ELF-1 (cell line): ENCODE measurements around the gene PYGL.
"Not testable (repeated sequence)": the region's sequence is repeated elsewhere in the genome, so short reads cannot be mapped to it uniquely, and the experiment has no call there.

Source experiments
- DNase-seq: peaks from one replicate; pipeline ENCODE4 v3.0.0-alpha.2; 2016; ENCODE audit warnings: low read depth, low spot score

PYGL gene

GRCh38 chr14:50943943-50944646 is at the start of gene PYGL:
TSS of gene PYGL (minus strand) at chr14:50944483. CDS start at chr14:50944403, 80 bp downstream.
- peak; percentile 87 for DNase-seq

- peak; percentile 49 for DNase-seq
Measured at GRCh38 chr14:50985859-50986331, 41.6 kb upstream of the PYGL start.

GRCh38 chr14:50985124-50985858 is 41.0 kb upstream of the PYGL start:
- DNase-seq: no peak

DNA sequence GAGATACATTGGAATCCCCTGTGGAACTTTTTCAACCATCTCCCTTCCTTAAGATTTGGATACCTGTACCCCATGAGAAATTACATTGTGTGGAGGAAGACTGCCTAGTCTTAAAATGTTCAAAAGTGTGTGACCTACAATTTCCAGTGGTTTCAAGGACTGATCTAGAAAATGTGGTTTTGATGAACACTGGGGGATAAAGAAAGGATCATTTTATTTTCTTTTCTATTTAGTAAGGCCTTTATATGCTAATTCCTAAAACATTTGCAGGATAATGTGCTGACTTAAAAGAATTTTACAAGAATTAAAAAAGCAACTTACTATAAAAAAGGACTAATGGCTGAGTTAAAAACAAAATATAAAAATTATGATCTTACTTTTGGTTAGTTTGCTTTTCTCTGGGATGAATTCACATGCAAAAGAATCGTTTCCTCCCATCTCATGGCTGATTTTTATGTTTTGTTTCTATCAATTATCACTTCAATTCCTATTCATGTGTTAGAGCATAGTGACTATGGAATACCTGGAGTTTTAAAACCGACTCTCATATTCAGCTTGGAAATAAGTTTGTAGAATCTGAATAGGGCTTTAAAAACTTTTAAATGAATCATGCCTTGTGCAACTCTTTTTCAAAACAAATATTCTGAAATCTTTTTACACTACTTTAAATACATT is 39.9 kb upstream of the PYGL start:
- DNase-seq: no peak

DNA sequence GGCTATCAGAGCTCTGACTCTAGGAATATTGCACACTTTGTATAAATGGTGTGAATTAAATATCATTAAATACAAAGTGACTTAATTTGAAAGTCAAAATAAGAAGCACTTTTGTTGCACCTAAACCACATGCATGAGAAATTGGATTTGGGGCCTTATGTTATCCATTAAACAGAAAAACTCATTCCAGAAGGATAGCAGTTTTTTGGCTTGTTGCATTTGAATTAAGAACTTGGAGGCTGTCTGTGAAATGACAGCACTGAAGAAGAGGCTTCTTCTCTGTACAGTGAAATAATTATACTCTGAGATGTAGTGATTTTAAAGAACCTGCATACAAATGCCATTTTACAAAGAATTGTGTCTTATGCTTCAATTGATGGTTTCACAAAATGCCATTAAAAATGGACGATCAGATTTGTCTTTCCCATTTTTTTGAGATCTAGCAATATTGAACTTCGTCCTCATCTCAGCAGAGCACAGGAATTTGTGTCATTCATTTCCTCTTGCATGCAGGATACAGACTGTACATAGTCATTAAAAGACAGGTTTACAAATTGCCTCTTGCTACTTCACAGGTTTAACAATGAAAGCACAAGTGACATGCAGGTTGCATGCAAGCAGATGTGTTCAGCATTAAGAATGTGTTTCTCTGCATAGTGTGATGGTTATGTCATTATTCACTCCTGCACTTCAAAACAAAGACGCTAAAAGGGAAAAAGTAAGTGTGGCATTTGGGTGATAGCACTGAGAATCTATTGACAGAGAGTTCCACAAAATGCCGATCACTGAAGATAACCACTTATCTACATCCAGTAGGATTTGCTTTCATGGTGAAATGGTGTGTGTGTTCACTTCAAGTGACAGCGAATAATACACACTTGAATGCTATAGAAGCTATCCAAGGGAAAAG is 35.9 kb upstream of the PYGL start:
- no peak for DNase-seq

GRCh38 chr14:50978888-50979287 is 34.6 kb upstream of the PYGL start:
- no peak for DNase-seq

DNA sequence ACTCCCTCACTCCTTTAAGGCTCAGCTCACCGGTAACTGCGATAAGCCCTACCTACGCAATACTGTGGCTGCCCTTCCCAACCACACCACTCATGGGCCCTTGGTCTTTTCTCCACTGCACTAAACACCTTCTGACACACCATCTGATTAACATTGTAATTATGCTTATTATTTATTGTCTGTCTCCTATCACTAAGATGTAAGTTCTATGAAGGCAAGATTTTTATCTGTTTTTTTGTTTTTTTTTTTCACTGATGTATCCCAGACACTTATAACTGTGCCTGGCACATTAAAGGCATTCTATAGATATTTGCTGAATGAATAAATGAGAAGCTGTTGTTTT is 34.2 kb upstream of the PYGL start:
- no peak for DNase-seq

DNA sequence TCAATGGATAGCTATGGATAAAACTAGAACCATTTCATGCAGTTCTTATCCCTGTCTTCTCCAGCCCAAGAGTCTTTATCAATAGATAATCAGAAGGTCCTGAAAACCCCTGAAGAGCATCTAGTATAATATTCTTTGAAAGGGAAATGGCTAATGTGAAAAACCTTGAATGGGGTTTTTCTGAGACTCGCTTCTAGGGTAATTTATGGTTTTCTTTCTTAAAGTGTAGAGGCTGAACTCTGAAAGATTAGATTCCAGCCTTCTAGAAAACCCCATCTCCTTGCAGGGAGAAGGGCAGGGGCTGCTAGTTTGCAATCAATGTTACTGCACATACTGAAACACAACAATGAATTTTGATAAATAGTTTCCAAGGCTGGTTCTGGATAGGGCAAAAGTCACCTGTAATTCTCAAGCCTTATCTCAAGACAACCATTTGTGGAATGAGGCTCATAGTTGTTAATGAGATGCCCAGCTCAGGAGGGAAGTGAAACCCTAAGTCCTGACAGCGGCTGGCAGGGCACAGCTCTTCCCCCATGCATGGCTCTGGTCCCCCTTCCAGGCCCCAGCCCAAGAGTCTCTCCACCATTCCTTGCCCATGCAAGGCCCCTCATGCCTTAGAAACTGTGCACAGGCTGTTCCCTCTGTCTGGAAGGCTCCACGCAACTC is 33.7 kb upstream of the PYGL start:
- peak; percentile 13 for DNase-seq

DNA sequence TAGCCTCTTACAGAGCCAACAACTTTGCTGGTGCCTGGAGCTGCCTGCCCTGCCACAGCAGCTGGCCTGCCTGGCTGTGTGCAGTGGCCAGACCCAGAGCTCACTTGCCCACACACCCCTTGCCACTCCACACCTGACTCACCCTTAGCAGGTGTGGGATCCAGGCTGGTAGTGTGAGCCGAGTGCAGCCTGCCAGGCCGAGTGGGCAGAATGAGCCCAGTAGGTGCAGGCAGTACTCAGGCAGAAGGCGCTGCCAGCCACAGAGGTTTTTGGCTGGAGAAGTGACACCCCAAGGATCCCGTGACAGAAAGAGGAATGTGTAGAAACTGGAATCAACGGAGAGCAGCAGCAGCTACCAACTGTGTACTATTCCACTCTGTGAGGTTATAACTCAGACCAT is 29.8 kb upstream of the PYGL start:
- DNase-seq: no peak

DNA sequence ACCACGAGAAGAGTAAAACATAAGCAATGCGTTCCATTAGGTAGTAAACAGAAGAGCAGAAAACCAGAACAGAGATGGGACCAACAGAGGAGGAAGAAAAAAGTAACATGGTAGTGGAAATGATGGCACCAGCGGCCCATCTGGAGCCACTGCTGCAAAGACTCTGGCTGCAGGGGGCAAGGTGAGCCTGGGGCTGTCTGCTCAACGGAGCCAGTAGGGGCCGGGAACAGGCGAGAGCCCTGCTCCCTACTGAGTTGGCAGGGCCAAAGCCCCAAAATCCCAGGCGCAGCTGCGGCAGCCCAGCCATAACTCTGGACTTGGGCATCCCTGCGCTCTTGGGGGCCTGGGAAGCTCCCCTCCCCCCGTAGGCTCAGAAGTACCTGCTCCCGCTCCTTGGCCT is 28.5 kb upstream of the PYGL start:
- no peak for DNase-seq

DNA sequence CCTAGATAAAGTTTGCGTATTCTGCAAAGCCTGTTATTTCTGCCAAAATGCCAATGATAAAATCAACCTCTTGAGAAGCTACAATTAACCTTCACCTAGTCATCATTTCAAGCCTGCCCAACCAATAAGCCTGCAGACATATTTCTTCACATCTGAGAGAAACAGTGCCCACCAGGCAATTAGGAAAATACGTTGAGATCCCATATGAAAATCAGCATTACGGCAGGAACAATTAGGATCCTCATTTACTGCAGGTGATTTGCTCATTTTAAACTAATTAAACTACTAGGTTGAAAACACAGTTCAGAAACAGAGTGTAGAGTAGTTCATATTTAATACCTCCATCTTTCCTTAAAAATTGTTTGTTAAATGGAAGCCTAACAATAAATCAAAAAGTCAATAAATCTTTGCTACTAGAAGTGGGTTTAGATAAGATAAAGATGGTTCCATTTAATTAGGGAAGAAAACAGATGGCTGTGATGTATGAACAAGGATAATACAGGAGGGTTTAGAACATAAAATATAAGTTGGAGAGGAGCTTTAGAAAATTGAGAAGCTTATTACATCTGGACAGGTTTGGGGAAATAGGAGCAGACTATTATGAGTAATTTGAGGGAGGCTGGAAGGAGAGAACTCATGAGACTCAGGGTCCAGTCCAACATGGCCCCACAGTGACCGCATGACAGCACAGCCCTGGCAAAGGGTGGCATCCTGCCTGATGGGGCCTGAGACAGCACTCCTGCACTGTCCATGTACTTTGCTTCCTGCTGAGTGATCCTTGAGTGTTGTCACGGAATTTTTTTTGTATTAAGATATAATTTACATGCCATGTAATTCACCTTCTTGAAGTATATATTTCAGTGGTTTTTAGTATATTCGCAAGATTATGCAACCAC is 26.9 kb upstream of the PYGL start:
- DNase-seq: no peak

- DNase-seq: no peak
Measured at GRCh38 chr14:50967790-50968189, 23.5 kb upstream of the PYGL start.

GRCh38 chr14:50967103-50967502 is 22.8 kb upstream of the PYGL start:
- DNase-seq: no peak

GRCh38 chr14:50964683-50965390 is 20.6 kb upstream of the PYGL start:
- DNase-seq: no peak

GRCh38 chr14:50963919-50964318 is 19.6 kb upstream of the PYGL start:
- DNase-seq: no peak

DNA sequence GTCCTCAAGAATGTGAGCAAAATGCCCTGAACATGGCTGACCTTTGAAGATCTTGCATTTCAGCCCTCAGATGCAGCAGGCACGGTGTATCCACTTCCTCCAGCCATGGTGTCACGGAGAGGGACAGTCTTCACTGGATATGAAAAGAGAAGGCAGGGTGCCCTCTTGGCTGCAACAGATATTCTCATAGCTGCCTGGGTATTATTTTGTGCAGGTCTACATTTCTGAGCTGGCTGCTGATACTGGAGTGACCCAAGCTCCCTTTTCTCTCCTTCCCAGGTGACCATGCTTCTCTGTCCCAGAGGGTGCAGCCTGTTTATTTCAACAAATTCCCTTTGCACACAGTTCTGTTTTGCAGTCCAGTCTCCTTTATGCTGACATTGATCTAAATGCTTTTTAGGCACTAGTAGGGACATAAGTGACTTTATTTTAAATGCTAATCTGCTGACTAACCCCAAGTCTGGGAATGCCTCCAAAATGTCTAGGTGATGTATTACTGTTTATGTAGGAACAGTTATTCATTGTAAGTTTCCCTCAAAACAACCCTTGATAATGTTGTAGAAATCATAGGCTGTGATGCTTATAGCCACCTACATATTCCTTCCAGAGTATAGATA is 17.4 kb upstream of the PYGL start:
- no peak for DNase-seq

GRCh38 chr14:50957296-50957695 is 13.0 kb upstream of the PYGL start:
- DNase-seq: no peak

- not testable (repeated sequence) for DNase-seq
Measured at GRCh38 chr14:50956421-50956820, 12.1 kb upstream of the PYGL start.
